Measurements from ENCODE around the gene SBNO2. TPM values are rescaled to one million over a fixed set of nuclear protein-coding genes. Genes with fewer than 3 reads are reported as not detected.

SBNO2 gene, protein sequence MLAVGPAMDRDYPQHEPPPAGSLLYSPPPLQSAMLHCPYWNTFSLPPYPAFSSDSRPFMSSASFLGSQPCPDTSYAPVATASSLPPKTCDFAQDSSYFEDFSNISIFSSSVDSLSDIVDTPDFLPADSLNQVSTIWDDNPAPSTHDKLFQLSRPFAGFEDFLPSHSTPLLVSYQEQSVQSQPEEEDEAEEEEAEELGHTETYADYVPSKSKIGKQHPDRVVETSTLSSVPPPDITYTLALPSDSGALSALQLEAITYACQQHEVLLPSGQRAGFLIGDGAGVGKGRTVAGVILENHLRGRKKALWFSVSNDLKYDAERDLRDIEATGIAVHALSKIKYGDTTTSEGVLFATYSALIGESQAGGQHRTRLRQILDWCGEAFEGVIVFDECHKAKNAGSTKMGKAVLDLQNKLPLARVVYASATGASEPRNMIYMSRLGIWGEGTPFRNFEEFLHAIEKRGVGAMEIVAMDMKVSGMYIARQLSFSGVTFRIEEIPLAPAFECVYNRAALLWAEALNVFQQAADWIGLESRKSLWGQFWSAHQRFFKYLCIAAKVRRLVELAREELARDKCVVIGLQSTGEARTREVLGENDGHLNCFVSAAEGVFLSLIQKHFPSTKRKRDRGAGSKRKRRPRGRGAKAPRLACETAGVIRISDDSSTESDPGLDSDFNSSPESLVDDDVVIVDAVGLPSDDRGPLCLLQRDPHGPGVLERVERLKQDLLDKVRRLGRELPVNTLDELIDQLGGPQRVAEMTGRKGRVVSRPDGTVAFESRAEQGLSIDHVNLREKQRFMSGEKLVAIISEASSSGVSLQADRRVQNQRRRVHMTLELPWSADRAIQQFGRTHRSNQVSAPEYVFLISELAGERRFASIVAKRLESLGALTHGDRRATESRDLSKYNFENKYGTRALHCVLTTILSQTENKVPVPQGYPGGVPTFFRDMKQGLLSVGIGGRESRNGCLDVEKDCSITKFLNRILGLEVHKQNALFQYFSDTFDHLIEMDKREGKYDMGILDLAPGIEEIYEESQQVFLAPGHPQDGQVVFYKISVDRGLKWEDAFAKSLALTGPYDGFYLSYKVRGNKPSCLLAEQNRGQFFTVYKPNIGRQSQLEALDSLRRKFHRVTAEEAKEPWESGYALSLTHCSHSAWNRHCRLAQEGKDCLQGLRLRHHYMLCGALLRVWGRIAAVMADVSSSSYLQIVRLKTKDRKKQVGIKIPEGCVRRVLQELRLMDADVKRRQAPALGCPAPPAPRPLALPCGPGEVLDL (N-terminal part only)
- 10 to 100 TPM; 10.6 to 21.1 (median 15.1) TPM for polyA plus RNA-seq (ENCODE audit: insufficient read length in 4 of 4)

- DNase-seq (ENCODE audit: low read depth in 4 of 4, low spot score in 3 of 4): no peak
These were observed at the start of gene SBNO2 for GRCh38 chr19:1173845-1174809. Gene SBNO2, minus strand, starts transcription at chr19:1174268. Its CDS starts 19,992 bp downstream, at chr19:1154276.

DNA sequence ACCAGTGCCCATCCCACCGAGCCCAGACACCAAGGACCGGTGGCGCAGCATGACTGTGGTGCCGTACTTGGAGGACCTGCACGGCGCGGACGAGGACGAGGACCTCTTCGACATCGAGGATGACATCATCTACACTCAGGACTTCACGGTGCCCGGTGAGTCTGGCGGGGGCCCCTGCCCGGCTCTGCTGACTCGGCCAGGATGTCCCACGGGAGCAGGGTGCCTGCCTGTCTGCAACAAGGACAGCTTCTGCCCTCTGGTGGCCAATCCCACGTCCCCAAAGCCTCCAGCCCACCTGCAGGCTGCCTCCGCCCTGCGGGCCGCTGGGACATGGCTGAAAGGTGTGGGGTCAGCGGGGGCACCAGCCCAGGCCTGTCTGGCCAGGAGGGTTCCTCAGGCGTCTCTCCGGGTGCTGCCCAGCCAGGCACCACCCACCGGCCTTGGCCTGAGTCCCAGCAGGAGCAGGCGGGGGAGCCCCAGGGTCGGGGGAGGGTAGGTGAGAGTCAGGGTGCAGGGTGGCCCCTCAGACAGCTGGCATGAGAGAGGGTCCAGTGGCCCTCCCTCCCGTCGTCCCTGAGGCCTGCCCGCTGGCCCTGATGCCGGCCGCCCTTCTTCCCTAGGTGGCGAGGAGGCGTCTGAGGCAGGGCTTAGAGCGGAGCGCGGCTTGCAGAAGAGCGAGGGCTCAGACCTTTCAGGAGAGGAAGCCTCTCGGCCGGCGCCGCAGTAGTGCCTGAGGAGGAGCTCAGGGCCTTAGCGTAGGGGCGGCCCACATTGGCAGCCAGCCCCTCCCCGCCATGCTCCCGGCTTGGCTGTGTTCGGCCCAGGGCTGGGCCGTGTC, 49.2 kb upstream of the SBNO2 start:
- DNase-seq (ENCODE audit: low read depth in 4 of 4, low spot score in 3 of 4): no peak

- DNase-seq (ENCODE audit: low read depth in 4 of 4, low spot score in 3 of 4): no peak
These were observed 48.3 kb upstream of the SBNO2 start for GRCh38 chr19:1222394-1222793.

- no peak for DNase-seq (ENCODE audit: low read depth in 4 of 4, low spot score in 3 of 4)
These were observed 47.8 kb upstream of the SBNO2 start for GRCh38 chr19:1221904-1222255.

DNA sequence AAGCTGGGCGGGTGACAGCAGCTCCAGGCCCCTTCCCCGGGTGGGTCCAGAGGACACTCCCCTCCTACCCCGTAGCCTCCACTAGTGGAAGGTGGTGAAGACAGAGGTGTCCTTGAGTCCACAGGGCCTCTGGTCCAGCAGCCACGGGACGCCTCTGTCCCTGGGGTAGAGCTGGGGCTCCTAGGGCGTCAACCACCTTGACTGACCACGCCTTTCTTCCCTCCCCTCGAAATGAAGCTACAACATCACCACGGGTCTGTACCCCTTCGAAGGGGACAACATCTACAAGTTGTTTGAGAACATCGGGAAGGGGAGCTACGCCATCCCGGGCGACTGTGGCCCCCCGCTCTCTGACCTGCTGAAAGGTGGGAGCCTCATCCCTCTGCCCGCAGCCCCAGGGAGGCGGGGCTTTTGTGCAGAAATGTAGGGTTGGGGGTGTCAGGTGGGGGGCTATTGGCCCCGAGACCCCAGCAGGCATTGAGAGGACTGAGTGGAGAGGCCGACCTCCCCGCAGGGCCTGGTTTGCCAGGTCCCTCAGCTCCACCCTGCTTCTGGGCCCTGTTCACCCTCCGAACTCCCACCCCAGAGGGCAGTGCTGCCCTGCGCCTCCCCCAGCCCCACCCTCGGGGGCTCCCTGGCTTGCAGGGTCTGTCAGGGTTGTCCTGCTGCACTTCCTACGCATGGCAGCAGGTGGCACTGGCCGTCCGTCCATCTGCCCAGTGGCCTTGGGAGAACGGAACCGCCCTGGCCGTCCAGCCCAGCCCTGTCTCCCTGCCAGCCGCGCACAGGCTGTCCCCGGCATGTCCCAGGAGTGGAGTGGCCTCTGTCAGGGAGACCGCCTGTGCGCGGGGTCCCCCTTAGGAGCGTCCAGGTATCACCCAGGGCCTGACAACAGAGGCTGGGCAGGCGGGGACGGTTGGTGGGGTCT, 47.2 kb upstream of the SBNO2 start:
- DNase-seq (ENCODE audit: low read depth in 4 of 4, low spot score in 3 of 4): no peak

GRCh38 chr19:1220477-1220930, 46.4 kb upstream of the SBNO2 start:
- no peak for DNase-seq (ENCODE audit: low read depth in 4 of 4, low spot score in 3 of 4)

GRCh38 chr19:1219786-1220476, 45.9 kb upstream of the SBNO2 start:
- DNase-seq (ENCODE audit: low read depth in 4 of 4, low spot score in 3 of 4): no peak

DNA sequence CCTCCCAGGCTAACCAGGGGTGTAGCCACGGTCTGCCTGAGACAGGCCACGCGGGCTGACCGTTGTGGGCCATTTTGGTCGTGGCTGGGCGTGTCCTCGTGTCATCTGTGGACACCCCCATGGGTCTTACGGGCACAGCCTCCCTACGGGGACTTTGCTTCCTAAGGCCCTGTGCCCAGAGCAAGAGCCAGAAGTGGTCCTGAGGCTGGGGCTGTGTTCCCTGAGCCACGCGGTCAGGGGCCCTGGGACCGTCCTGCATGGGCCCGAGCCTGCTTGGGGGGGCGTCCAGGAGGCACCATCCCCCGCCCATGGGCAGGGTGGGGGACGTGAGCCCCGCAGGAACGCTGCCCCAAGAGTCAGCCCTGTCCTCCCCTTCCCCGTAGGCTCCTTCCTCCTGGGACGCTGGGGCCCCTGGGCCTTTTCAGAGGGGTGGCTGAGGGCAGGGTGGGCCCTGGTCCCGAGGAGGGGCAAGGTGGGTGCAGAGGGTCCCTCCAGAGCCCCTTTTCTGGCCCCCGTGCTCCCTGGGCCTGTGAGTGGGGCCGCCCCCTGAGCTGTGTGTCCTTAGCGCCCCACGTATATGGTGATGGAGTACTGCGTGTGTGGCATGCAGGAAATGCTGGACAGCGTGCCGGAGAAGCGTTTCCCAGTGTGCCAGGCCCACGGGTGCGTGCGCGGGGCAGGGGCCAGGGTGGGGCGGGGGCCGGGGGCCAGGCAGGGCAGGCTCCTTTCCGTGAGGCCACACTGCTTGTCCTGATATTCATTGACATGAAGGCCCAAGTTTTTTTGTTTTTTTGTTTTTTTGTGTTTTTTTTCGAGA, 44.9 kb upstream of the SBNO2 start:
- no peak for DNase-seq (ENCODE audit: low read depth in 4 of 4, low spot score in 3 of 4)

- no peak for DNase-seq (ENCODE audit: low read depth in 4 of 4, low spot score in 3 of 4)
These were observed 43.3 kb upstream of the SBNO2 start for GRCh38 chr19:1217366-1217765.

DNA sequence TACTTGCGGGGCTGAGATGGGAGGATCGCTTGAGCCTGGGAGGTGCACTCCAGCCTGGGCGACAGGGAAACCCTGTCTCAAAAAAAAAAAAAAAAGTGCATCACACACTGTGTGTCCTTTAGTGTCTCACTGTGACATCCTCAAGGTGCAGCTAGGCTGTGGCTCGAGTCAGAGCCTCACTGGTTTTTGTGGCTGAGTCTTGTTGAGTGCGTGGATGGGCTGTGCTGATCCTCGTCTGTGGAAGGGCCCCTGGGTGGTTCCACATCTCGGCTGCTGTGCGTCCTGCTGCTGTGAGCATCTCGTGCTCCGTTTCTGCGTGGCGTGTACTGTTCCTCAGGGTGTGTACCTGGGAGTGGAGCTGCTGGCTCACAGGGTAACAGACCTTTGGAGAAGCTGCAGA, 42.7 kb upstream of the SBNO2 start:
- no peak for DNase-seq (ENCODE audit: low read depth in 4 of 4, low spot score in 3 of 4)

DNA sequence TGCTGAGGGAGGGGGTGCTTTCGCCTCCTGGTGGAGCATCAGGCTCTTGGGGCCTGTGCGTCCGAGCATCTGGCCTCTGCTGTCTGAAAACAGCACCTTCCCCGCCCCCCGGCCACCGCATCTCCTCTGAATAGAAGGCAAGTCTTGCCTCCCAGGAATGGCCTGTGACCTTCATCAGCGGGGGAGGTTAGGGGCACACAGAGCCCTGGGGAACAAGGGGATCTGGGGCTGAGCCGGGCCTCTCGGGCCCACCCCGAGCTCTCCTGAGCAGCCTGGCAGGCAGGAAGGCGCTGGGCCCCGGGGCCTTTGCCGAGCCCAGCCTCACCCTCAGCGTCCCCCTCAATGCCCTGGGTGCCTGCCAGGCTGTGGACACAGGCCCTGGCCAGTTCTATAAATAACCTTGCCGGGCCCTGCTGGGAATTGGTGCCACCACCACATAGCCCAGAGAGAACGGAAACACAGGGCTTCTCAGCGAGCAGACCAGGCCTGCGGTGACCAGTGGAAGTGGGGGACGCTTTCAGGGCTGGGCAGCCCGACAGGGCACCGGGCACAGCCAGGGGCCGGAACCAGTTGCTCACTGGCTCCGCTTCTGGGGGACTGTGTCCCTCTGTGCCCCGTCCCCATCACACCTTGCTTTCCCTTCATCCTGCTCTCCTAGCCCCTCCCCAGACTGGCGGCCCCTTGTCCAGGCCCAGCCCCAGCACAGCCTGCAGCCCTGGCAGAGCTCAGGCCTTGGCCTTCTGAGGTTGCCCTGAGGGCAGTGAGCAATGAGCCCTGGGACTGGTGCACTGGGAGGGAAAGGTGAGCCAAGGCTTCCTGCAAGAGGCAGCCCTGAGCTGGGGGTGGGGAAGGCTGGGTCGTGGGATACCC, 41.0 kb upstream of the SBNO2 start:
- DNase-seq (ENCODE audit: low read depth in 4 of 4, low spot score in 3 of 4): no peak

DNA sequence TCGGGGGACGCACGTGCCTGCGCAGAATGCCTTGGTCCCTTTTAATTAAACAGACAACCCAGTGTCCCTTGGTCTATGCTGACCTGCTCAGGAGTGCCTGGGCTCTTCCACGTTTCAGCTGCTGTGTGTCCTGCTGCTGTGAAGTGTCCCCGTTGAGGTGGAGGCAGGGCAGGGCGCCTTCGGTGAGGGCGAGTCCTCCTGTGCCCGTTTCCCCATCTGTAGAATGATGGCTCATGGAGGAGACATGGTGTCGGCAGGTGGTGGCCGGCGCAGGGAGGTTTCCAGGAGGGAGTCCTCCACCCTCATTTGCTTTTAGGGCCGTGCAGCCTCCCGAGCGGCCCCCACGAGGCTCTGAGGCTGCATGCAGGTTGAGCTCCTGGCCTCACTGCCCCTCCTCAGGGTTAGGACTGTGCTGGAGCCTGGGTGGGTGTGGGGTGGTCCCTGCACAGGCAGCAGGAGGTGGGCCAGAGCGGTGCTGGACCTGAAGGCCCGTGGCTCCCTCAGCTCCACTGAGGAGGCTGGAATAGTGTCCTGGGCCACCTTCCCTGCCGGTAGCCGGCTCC, 40.3 kb upstream of the SBNO2 start:
- no peak for DNase-seq (ENCODE audit: low read depth in 4 of 4, low spot score in 3 of 4)

DNA sequence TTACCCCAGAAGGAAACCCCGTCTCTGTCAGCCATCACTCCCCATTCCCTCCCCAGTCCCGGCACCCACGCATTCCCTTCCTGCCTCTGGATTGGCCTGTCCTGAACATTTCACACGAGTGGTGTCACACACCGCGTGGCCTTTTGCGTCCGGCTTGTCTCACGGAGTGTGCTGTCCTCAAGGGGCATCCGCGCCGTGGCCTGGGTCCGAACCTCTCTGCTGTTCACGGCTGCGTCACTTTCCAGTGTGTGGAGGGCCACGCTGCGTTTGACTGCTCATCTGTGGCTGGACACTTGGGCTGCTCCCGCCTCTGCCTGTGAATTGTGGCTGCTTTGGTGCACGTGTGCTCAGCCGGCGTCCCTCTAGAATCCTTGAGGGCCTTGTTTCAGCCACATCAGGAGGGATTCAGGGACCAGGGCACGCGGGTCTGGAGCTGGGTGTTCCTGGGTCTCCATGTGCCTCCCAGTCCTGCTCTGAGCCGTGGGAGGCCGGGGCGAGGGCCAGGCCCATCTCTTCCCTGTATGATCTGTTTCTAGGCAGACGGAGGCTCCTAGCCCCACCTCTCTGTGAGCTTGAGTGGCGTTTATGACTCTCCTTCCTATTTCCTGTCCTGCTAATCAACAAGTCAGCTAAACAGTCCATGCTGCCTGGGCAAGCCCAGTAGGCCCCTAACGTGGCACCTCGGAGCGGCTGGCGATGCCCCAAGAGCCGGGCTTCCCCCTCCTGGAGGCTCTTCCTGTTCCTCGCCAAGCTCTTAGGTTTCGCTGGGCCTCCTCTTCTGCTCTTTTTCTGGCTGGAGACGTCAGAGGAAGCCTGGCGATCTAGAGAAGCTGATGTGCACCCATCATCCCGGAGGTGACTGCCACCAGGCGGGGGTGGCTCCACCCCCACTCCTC, 39.6 kb upstream of the SBNO2 start:
- no peak for DNase-seq (ENCODE audit: low read depth in 4 of 4, low spot score in 3 of 4)

All from left renal pelvis (tissue), 4 donors.